ENCODE measurements around the gene FKBP10.
"Not testable (repeated sequence)": the region's sequence is repeated elsewhere in the genome, so short reads cannot be mapped to it uniquely, and the experiment has no call there.

The FKBP10 gene

DNA sequence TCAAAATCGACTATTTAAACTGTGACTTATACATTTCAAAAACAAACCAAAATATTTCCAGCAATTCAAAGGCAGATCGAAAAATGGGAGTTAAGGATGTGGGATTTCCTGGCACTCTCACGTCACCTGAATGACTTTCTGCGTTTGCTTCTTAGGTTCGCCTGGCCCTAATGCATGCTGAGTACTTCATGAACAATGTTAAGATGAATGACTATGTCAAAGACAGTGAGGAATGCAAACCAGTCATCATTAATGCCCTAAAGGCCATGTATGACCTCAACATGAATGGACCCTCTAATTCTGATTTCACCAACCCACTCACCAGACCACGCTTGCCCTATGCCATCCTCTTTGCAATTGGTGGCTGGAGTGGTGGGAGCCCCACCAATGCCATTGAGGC lies 32.2 kb downstream of the FKBP10 start:
- TF ChIP-seq, protein P1, sequence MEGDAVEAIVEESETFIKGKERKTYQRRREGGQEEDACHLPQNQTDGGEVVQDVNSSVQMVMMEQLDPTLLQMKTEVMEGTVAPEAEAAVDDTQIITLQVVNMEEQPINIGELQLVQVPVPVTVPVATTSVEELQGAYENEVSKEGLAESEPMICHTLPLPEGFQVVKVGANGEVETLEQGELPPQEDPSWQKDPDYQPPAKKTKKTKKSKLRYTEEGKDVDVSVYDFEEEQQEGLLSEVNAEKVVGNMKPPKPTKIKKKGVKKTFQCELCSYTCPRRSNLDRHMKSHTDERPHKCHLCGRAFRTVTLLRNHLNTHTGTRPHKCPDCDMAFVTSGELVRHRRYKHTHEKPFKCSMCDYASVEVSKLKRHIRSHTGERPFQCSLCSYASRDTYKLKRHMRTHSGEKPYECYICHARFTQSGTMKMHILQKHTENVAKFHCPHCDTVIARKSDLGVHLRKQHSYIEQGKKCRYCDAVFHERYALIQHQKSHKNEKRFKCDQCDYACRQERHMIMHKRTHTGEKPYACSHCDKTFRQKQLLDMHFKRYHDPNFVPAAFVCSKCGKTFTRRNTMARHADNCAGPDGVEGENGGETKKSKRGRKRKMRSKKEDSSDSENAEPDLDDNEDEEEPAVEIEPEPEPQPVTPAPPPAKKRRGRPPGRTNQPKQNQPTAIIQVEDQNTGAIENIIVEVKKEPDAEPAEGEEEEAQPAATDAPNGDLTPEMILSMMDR (IDR thresholded peaks at IDR 0.05; ENCODE audit: extremely low read depth, insufficient read depth, missing control alignments), result no peak
- in situ Hi-C loops (cut with MboI; ENCODE audit: low pct_unique_long_range_greater_than_20kb, low sequenced_read_pairs, unreplicated experiment), result no loop called here

DNA sequence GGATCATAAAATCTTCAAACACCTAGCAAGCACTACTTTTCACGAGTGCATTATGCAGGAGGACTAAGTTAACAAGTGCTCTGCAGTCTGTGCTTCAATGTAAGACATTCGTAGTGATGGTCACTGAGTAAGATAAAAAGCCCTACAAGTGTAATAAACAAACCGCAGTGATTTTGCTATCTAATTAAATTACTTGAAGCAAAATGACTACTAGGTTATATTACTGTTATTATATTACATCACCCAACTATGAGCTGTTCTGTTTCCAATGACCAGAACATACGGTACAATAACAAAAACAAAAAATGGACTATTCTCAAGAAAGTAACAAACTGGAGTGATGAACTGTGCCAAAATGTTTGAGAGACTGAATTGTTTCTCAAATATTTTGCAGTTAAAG lies 36.0 kb downstream of the FKBP10 start:
- TF ChIP-seq, protein P1 (IDR thresholded peaks at IDR 0.05; ENCODE audit: extremely low read depth, insufficient read depth, missing control alignments), result no peak
- in situ Hi-C loops (cut with MboI; ENCODE audit: low pct_unique_long_range_greater_than_20kb, low sequenced_read_pairs, unreplicated experiment), result no loop called here
- DNase-seq (ENCODE audit: low spot score), result no peak

More for the DNA sequence above, 32.2 kb downstream of the FKBP10 start:
- DNase-seq (ENCODE audit: low spot score), result no peak

DNA sequence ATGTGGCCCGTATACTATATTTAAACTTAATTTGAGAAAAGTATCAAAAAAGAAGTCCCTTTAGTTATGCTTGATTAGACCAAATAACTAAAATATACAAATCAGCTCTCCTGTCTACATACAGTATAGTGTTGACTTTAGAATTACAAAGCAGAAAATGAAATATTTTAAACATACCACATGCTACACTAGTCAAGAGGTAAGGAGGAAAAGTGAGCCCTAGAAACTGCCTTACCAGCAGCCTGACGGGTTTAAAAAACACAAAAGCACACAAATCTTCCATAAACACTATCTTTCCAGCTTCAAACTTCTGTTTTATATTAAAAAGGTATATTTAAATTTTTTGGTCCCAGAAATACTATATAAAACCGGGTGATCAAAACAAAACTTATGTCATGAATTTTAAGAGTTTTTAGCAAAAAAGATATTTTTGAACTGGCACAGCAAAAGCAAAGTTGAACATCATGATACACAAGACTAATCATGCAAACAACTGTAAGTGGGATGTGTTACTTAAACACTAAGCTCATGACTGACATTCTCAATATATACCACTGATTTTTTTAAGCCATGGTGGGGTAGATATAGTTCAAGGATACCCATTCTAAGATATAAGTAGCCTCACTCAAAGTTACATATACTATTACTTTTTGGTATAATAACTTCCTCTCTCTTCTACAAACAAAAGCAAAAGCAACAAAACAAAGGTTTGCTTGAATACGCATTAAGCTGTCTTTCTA lies 36.6 kb downstream of the FKBP10 start:
- DNase-seq (ENCODE audit: low spot score), result no peak
- TF ChIP-seq, protein P1 (IDR thresholded peaks at IDR 0.05; ENCODE audit: extremely low read depth, insufficient read depth, missing control alignments), result no peak
- in situ Hi-C loops (cut with MboI; ENCODE audit: low pct_unique_long_range_greater_than_20kb, low sequenced_read_pairs, unreplicated experiment), result no loop called here

DNA sequence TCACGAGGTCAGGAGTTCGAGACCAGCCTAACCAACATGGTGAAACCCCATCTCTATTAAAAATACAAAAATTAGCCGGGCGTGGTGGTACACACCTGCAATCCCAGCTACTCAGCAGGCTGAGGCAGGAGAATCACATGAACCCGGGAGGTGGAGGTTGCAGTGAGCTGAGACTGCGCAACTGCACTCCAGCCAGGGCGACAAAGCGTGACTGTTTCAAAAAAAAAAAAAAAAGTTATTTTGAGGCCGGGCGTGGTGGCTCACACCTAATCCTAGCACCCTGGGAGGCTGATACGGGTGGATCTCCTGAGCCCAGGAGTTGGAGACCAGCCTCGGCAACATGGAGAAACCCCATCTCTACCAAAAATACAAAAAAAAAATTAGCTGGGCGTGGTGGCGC lies 38.6 kb downstream of the FKBP10 start:
- in situ Hi-C loops (cut with MboI; ENCODE audit: low pct_unique_long_range_greater_than_20kb, low sequenced_read_pairs, unreplicated experiment); DNase-seq (ENCODE audit: low spot score): not testable (repeated sequence)

DNA sequence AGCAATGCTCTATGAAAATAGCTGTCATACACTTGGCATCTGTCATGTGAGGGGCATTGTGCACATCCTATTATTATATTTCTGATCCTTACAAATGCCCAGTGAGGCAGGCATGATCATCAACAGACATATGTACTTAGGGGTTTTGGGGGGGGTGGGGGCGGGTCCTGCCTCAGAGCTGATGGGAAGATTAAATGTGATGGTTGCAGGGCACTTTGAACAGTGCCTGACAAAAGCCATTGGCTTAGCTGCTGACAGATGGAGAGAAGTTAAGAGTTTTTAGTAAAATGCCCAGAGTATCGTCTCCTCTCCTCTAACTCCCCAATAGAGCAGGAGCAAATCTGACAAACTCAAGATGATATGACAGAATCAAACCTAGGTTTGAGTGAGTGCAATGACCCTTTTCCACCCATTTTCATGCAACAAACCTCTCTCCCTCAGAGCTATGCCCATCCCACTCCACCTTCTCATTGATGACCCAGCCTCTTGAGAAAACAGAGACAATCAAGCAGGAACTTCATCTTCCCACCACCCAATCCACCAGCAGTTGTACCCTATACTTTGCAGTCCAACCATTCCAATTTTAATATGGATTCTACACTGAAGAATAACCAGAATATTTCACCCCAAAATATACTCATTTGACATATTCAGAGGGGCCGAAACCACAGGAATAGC lies 47.6 kb downstream of the FKBP10 start:
- in situ Hi-C loops (cut with MboI; ENCODE audit: low pct_unique_long_range_greater_than_20kb, low sequenced_read_pairs, unreplicated experiment), result no loop called here
- TF ChIP-seq, protein P1 (IDR thresholded peaks at IDR 0.05; ENCODE audit: extremely low read depth, insufficient read depth, missing control alignments), result no peak
- DNase-seq (ENCODE audit: low spot score), result no peak

DNA sequence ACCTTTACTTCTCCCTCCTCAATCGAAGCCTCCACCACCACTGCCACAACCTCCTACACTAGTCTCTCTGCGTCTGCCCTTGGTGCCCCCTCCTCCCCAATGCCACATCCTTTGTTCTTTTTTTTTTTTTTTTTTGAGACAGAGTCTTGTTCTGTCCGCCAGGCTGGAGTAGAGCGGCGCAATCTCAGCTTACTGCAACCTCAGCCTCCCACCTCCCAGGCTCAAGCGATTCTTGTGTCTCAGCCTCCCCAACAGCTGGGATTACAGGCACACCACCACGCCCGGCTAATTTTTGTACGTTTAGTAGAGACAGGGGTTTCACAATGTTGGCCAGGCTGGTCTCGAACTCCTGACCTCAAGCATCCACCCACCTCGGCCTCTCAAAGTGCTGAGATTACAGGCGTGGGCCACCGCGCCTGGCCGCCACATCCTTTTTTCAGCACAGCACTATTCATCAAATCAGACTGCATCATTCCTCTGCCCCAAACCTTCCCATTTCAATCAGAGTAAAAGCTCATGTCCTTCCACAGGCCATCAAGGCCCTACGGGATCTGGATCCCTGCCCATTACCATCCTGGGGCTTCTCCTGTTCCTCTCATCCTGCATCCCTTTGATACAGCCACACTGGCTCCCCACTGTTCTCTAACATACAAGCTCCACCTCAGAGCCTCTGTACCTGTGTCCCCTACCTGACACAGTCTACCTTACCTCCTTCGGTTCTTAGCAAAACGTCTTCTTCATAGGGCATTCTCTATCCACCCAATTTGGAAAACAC lies 50.5 kb downstream of the FKBP10 start:
- no peak for DNase-seq (ENCODE audit: low spot score)
- TF ChIP-seq, protein P1 (IDR thresholded peaks at IDR 0.05; ENCODE audit: extremely low read depth, insufficient read depth, missing control alignments), result no peak
- in situ Hi-C loops (cut with MboI; ENCODE audit: low pct_unique_long_range_greater_than_20kb, low sequenced_read_pairs, unreplicated experiment), result no loop called here

DNA sequence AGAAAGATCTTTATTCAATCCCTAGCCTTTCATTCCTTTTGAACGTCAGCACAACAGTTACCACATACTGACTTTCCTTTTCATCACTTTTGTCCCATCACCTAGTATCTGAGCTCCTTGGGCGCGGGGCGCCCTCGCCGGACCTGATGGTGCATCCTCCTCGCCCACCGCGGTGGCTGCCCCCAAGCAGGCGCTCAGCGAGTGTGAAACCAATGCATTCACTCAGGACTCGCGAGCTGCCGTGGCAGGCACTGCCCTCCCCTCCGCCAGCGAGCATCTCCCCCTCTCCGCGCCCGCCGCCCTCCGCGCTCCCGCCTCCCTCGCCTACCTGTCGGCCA lies 51.7 kb downstream of the FKBP10 start:
- in situ Hi-C loops (cut with MboI; ENCODE audit: low pct_unique_long_range_greater_than_20kb, low sequenced_read_pairs, unreplicated experiment), result no loop called here
- no peak for DNase-seq (ENCODE audit: low spot score)
- TF ChIP-seq, protein P1 (IDR thresholded peaks at IDR 0.05; ENCODE audit: extremely low read depth, insufficient read depth, missing control alignments), result no peak
